Neural cell (in vitro differentiated cells): ENCODE results near the gene CCNY. TPM values are rescaled to one million over a fixed set of nuclear protein-coding genes. Genes with fewer than 3 reads are reported as not detected.

ENCODE experiments used
- H2AFZ ChIP-seq: fragments of 200-600, 300-800 bp; sonication (generic), shearing (Covaris generic); 2 replicates; pipeline ENCODE4 v1.6.0; 2014; ENCODE audit warnings: low read depth, mild to moderate bottlenecking, antibody characterized with exemption, low read length, moderate library complexity
- H3F3A ChIP-seq: fragments of 200-600 bp; shearing (Covaris generic); 2 replicates; pipeline ENCODE4 v1.6.1; 2016; ENCODE audit warnings: mild to moderate bottlenecking, moderate library complexity, mixed read lengths, antibody characterized with exemption, low read length; ENCODE audit not compliant: insufficient read depth, poor library complexity, severe bottlenecking
- H3K27ac ChIP-seq: fragments of 200-600, 300-800 bp; sonication (generic), shearing (Covaris generic); 2 replicates; pipeline ENCODE4 v1.5.1; 2014; ENCODE audit warnings: mild to moderate bottlenecking, low read length, moderate library complexity
- H3K27me3 ChIP-seq: fragments of 300-800, 200-600 bp; sonication (generic), shearing (Covaris generic); 2 replicates; pipeline ENCODE4 v1.6.0; 2014; ENCODE audit warnings: mild to moderate bottlenecking, low read depth, low read length, moderate library complexity; ENCODE audit not compliant: insufficient read depth
- H3K36me3 ChIP-seq: fragments of 300-800, 200-600 bp; sonication (generic), shearing (Covaris generic); 2 replicates; pipeline ENCODE4 v1.5.1; 2014; ENCODE audit warnings: mild to moderate bottlenecking, antibody characterized with exemption, low read length, moderate library complexity; ENCODE audit not compliant: insufficient read depth
- H3K4me2 ChIP-seq: fragments of 300-800, 200-600 bp; sonication (generic), shearing (Covaris generic); 2 replicates; pipeline ENCODE4 v1.6.0; 2014; ENCODE audit warnings: mild to moderate bottlenecking, low read length
- H3K4me3 ChIP-seq: fragments of 300-800, 200-600 bp; sonication (generic), shearing (Covaris generic); 2 replicates; pipeline ENCODE4 v1.5.1; 2014; ENCODE audit warnings: mild to moderate bottlenecking, low read length, moderate library complexity
- H3K79me2 ChIP-seq: fragments of 200-600 bp; shearing (Covaris generic); replicated peaks from 2 replicates; pipeline ENCODE4 v1.6.0; 2014; ENCODE audit warnings: mild to moderate bottlenecking, low read length, moderate library complexity; ENCODE audit not compliant: insufficient read depth
- H3K9ac ChIP-seq: fragments of 300-800, 200-600 bp; sonication (generic), shearing (Covaris generic); 2 replicates; pipeline ENCODE4 v1.6.1; 2016; ENCODE audit warnings: mild to moderate bottlenecking, low read length, mixed read lengths
- H3K9me2 ChIP-seq: fragments of 200-600 bp; shearing (Covaris generic); 2 replicates; pipeline ENCODE4 v1.6.1; 2016; ENCODE audit warnings: mild to moderate bottlenecking, low read length, mixed read lengths; ENCODE audit not compliant: insufficient read depth
- H3K9me3 ChIP-seq: fragments of 200-600, 300-800 bp; sonication (generic), shearing (Covaris generic); 2 replicates; pipeline ENCODE4 v1.6.1; 2016; ENCODE audit warnings: mild to moderate bottlenecking, mixed run types, low read length, moderate library complexity, mixed read lengths
- H4K20me1 ChIP-seq: fragments of 200-600 bp; shearing (Covaris generic); 2 replicates; pipeline ENCODE4 v1.6.1; 2016; ENCODE audit warnings: mild to moderate bottlenecking, mixed run types; ENCODE audit not compliant: insufficient read depth
- CTCF ChIP-seq: fragments of 450-650 bp; IDR thresholded peaks from 2 replicates; pipeline ENCODE4 v1.5.1; 2014; ENCODE audit warnings: antibody characterized with exemption, mild to moderate bottlenecking, moderate library complexity; ENCODE audit not compliant: poor library complexity, severe bottlenecking
- EP300 ChIP-seq: fragments of 450-650 bp; conservative IDR thresholded peaks from 2 replicates; pipeline ENCODE4 v1.6.1; 2014; ENCODE audit warnings: antibody characterized with exemption, mild to moderate bottlenecking, moderate library complexity; ENCODE audit not compliant: poor library complexity, severe bottlenecking
- EZH2 ChIP-seq: fragments of 200-600, 300-800 bp; shearing (Covaris generic), sonication (generic); IDR thresholded peaks from 2 replicates; pipeline ENCODE4 v1.6.1; 2014; ENCODE audit warnings: antibody characterized with exemption, low read length, borderline replicate concordance, mild to moderate bottlenecking; ENCODE audit not compliant: insufficient read depth, poor library complexity, severe bottlenecking
- MXI1 ChIP-seq: fragments of 450-650 bp; conservative IDR thresholded peaks from 2 replicates; pipeline ENCODE4 v1.6.1; 2014; ENCODE audit warnings: antibody characterized with exemption, mild to moderate bottlenecking; ENCODE audit not compliant: poor library complexity, severe bottlenecking
- POLR2AphosphoS5 ChIP-seq: IDR thresholded peaks from 2 replicates; pipeline ENCODE4 v1.6.1; 2012
- RAD21 ChIP-seq: fragments of 450-650 bp; conservative IDR thresholded peaks from 2 replicates; pipeline ENCODE4 v1.6.1; 2014; ENCODE audit warnings: antibody characterized with exemption, mild to moderate bottlenecking, moderate library complexity
- REST ChIP-seq: IDR thresholded peaks from 2 replicates; pipeline ENCODE4 v1.6.1; 2012; ENCODE audit warnings: borderline replicate concordance
- SMC3 ChIP-seq: fragments of 450-650 bp; conservative IDR thresholded peaks from 2 replicates; pipeline ENCODE4 v1.6.1; 2014; ENCODE audit warnings: antibody characterized with exemption, mild to moderate bottlenecking, moderate library complexity; ENCODE audit not compliant: poor library complexity
- TAF1 ChIP-seq: IDR thresholded peaks from 2 replicates; pipeline ENCODE4 v1.6.1; 2012; ENCODE audit warnings: low read depth
- polyA plus RNA-seq: library from polyadenylated mRNA; depleted of rRNA; stranded (reverse); fragments of >200 nt; gene quantifications from 2 replicates; pipeline ENCODE4 v1.2.3, GENCODE V29; 2014

CCNY gene
- polyA plus RNA-seq, 1 donor from 2014 or later, result 36.4 TPM

- H3K4me3 ChIP-seq, result no peak overlapping the region
- H3F3A ChIP-seq, result no peaks in the 10 kb centered on the region
- H3K9me2 ChIP-seq, result no peaks in the 10 kb centered on the region
- no peaks in the 10 kb centered on the region for H4K20me1 ChIP-seq
- H3K27me3 ChIP-seq, result no peaks in the 10 kb centered on the region
- H3K79me2 ChIP-seq, result no peaks in the 10 kb centered on the region
- H2AFZ ChIP-seq, result no peak overlapping the region
- no peaks in the 10 kb centered on the region for H3K36me3 ChIP-seq
- H3K4me2 ChIP-seq, result no peak overlapping the region
- H3K9me3 ChIP-seq, result no peaks in the 10 kb centered on the region
- H3K27ac ChIP-seq, result no peak overlapping the region
- TF ChIP-seq EZH2, result no peak
- TF ChIP-seq REST, result no peak
- no peak for TF ChIP-seq CTCF
- TF ChIP-seq TAF1, result no peak
- TF ChIP-seq EP300, result no peak
- TF ChIP-seq MXI1, result no peak
- TF ChIP-seq RAD21, result no peak
- no peak for TF ChIP-seq SMC3
- no peak for TF ChIP-seq POLR2AphosphoS5
- H3K9ac ChIP-seq, result no peak overlapping the region
Measured at GRCh38 chr10:35481413-35481812, 145.1 kb downstream of the CCNY start.

- H3K9ac ChIP-seq, result no peak overlapping the region
- no peaks in the 10 kb centered on the region for H3K27me3 ChIP-seq
- no peak overlapping the region for H2AFZ ChIP-seq
- TF ChIP-seq TAF1, result no peak
- no peak for TF ChIP-seq EZH2
- no peak for TF ChIP-seq EP300
- no peak for TF ChIP-seq CTCF
- TF ChIP-seq SMC3, result no peak
- H3K4me2 ChIP-seq, result no peak overlapping the region
- H3K4me3 ChIP-seq, result no peak overlapping the region
- no peaks in the 10 kb centered on the region for H3K79me2 ChIP-seq
- H3F3A ChIP-seq, result no peaks in the 10 kb centered on the region
- no peaks in the 10 kb centered on the region for H3K9me3 ChIP-seq
- no peak overlapping the region for H3K27ac ChIP-seq
- H3K36me3 ChIP-seq, result no peaks in the 10 kb centered on the region
- H3K9me2 ChIP-seq, result no peaks in the 10 kb centered on the region
- H4K20me1 ChIP-seq, result no peaks in the 10 kb centered on the region
Measured at GRCh38 chr10:35486297-35486990, 150.1 kb downstream of the CCNY start.
